RWPE1 (cell line): ENCODE measurements around the gene CREB5.

ENCODE experiments used
- CTCF ChIA-PET: fragments of 350-600 bp; sonication (Branson Sonifier 250); formaldehyde crosslinking; extraction: SDS; loops from one replicate; lab custom pipeline; 2021; lab: Yijun Ruan, JAX
- POLR2A ChIA-PET: fragments of 400-600 bp; formaldehyde crosslinking; extraction: SDS; loops from one replicate; lab custom pipeline; 2020; ENCODE audit warnings: antibody characterized with exemption; ENCODE audit not compliant: low non-redundant PET; lab: Yijun Ruan, JAX
- DNase-seq: peaks from one replicate; pipeline ENCODE4 v3.0.0; 2012; ENCODE audit warnings: low spot score
- H3K27ac ChIP-seq: fragments of 450-650 bp; 2 replicates; pipeline ENCODE4 v1.5.1; 2017
- TF ChIP-seq, protein P1 (sequence below): fragments of 450-650 bp; conservative IDR thresholded peaks from 2 replicates; pipeline ENCODE4 v1.5.1; 2017; ENCODE audit warnings: low read depth, mild to moderate bottlenecking

Gene CREB5

DNA sequence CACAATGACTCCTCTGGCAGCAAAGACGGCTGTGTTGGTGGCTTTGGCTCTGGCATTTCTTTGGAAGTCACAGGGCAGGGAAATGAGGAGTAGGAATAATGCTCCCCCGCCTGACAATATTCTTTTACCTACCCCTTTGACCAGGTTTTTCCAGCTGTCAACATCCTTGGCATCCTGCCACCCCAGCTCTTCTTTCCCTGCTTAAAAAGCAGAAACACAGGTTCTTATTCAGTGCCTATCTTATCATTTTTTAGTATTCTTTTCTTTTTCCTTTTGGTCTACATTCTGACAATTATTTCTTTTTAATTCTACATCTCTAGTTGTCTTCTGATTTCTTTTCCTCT is 97.7 kb downstream of the CREB5 start:
- no peak for DNase-seq
- POLR2A ChIA-PET, result interaction anchor here (0.6 kb wide), 1 partner anchor 993 kb away, joined by 4 read pairs; no protein-coding TSS in a partner anchor
- CTCF ChIA-PET, result no interaction called here
- TF ChIP-seq, protein P1, sequence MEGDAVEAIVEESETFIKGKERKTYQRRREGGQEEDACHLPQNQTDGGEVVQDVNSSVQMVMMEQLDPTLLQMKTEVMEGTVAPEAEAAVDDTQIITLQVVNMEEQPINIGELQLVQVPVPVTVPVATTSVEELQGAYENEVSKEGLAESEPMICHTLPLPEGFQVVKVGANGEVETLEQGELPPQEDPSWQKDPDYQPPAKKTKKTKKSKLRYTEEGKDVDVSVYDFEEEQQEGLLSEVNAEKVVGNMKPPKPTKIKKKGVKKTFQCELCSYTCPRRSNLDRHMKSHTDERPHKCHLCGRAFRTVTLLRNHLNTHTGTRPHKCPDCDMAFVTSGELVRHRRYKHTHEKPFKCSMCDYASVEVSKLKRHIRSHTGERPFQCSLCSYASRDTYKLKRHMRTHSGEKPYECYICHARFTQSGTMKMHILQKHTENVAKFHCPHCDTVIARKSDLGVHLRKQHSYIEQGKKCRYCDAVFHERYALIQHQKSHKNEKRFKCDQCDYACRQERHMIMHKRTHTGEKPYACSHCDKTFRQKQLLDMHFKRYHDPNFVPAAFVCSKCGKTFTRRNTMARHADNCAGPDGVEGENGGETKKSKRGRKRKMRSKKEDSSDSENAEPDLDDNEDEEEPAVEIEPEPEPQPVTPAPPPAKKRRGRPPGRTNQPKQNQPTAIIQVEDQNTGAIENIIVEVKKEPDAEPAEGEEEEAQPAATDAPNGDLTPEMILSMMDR, result no peak
- no peak overlapping the region for H3K27ac ChIP-seq

DNA sequence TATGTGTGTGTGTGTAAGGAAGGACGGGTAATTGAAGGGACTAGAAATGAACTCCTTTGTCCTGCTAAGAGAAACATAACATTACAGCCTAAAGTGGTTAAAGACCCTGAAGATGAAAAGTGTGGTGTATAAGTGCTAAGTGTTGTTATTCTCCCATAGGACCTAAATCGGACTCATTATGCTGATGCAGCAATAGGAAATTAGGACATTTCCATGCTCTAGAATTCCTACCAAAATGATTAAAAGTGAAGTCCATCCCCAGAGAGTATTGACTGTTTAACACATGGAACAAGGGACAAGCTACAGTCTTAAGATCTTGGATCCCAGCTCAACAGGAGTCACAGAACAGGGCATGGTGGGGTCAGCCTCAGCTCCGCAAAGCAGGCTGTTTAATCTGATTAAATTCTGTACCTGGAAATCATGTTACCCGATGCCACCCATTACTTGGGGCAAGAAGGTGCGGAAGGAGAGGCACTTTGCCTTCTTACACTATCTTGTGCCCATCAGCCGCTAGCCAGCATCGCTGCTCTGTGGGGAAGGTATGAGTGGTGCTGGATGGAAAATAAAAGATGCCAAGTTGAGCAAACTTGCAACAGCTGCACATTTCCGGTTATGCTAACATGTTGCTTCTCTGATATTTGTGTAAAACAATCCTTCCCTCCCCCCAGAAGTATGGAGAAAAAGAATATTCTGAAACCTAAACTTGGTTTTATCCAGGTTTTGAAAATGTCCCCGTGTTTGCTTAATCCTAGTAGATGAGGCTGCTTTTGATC is 100.5 kb downstream of the CREB5 start:
- H3K27ac ChIP-seq, result no peak overlapping the region
- TF ChIP-seq, protein P1, result no peak
- CTCF ChIA-PET, result interaction anchor here (0.6 to 0.7 kb wide), 2 partner anchors 207 to 260 kb away, joined by 3 to 5 read pairs; no protein-coding TSS in a partner anchor
- POLR2A ChIA-PET, result no interaction called here
- DNase-seq, result no peak

DNA sequence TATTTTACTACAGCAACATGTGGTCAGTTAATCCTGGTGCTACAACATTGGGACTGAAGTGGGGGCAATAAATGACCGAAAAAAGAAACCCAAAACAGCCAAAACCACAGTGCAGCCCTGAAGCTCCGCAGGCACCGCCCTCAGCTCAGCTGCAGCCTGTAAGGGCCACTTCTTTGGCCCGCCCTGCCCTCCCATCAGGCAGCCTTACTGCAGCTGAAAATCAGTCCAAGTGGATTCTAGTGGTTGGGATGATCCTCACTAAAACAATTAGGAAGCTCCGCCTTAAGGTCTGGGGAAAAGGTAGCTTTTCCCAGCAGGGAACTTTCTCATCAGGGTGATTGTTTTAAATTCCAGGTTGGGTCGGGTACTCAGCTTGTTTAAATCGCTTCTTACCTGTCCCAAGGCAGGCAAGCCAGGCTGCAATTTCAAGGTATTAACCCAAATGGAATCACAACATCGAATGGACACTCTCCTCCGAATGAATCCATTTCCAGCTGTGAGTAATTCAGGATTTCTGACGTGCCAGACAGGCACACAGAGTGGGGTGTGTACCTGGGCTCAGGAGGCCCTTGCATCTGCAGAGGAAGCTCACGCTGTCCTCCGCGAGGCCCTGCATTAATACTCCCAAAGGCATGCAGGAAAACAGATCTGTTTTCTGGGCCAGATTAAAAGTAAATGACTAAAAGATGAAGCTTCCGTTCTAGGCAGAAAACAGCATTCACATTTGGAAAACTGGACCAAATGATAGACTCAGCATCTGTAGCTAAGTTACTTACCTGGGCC is 104.3 kb downstream of the CREB5 start:
- H3K27ac ChIP-seq, result no peak overlapping the region
- ChIA-PET POLR2A (no interaction called here), CTCF (interaction anchor here (0.6 to 0.8 kb wide), 2 partner anchors 43 to 345 kb away, joined by 3 read pairs; no protein-coding TSS in a partner anchor)
- DNase-seq, result no peak
- TF ChIP-seq, protein P1, result no peak

DNA sequence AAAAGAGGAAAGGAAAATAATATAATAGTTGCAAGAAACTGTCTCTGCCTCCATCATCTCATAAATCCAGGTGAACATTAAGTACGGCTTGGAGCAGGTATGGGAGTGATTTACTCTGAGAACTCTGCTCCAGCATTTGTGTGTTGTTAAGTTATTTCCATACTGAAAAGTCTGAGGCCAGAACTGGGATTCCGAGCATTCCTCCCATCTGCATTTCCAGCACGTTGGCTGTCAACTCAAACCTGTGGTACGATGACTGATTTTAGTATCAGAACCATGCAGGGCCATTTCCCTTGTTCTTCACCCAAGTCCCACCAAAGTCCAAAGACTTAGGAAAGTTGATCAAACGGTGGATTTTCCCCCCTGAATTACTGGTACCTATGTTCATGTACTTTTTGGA is 104.9 kb downstream of the CREB5 start:
- H3K27ac ChIP-seq, result no peak overlapping the region
- TF ChIP-seq, protein P1, result no peak
- POLR2A ChIA-PET, result no interaction called here
- CTCF ChIA-PET, result no interaction called here
- DNase-seq, result no peak

DNA sequence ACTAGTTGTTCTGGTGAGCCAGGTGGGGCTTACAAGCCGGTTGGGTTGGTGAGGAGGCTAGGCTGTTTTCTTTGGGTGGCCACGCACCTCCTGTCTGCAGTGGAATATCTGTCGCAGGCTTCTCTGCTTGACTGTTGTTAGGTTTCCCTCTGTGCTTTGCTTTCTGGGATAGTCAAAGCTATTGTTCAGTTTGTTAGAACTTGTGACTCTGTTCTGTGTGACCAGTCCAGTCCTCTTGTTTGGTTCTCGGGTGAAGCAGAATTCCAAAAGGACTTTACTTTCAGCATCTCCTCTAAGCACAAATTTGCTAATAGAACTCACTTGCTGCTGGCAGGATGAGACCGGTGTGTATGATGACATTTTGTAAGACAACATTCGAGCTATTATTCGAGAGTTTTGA is 105.3 kb downstream of the CREB5 start:
- ChIA-PET CTCF (no interaction called here), POLR2A (no interaction called here)
- TF ChIP-seq, protein P1, result no peak
- DNase-seq, result no peak
- no peak overlapping the region for H3K27ac ChIP-seq

DNA sequence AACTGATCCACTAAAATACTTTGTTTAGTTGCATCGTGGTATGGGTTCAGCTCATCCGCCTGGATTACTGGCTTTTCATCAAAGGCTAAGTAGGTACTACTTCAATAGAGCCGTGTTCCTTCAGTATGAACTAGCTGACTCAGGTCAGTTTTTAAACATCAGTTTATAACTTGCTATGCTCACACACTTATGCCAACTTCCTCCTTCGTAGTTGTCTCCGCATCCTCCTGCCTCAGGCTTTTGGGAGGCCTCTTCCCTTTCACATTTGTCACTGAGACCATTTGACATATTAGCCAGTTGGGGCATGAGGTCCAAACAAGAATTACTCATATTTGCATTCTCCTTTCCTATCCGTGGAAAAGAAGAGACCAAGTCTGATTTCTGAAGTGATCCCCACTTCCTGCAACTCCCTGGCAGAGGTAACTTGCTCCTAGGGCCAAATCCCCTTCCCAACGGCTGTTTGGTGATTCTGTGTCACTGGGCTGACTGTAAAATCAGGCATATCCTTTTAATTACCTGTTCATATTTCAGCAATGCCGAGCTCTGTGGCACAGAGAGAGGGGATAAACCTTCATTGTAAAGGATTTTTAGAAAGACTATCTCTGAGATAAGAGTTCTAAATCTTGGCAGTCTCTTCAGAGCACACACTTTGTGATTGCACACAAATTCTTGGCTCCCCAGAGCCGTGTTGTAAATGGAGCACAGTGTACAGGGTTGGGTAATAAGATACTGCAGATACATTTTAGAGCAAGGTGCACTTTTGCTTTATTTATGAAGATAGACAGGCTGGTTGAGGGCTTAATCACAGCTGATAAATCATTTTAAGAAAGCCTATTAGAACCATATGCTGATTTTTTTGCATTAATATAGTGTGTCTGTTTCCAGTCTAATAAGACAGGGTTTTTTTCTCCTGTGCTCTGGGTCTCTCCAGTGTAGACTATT is 108.0 kb downstream of the CREB5 start:
- no peak overlapping the region for H3K27ac ChIP-seq
- TF ChIP-seq, protein P1, result no peak
- ChIA-PET POLR2A (no interaction called here), CTCF (no interaction called here)
- DNase-seq, result no peak
